ENCODE results near the gene POP7.

The POP7 gene

GRCh38 chr7:100679129-100679926 lies 26.6 kb upstream of the POP7 start:
- DNase-seq (ENCODE audit: low read depth in 2 of 2), result no peak

DNA sequence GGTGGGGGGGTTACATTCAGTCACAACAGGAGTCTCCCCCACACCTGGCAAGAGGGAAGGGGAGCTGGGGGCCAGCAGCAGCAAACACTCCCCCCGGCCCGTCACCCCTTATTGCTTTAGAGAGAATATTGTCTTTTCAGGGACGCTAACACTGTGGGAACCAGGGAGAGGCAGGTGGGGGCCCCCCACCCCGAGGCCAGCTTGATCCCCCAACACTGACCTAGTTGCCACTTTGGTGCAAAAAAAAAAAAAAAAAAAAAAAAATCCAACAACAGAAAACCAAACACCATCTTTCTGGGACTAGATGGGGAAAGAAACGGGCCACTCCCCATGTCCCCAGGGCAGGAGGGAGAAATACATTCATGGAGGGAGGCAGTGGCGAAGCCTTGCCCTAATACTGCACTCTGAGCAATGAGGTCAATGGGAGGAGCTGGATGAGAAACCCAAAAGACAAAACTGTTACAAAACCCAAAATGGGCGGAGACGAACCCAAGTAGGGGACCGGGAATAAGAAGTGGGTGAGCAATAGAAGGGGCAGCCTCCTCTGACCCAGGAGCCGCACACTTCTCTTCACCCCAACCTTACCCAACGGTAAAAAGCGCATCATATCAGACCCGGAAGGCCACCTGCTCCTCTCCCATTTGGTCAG lies 25.9 kb upstream of the POP7 start:
- DNase-seq (ENCODE audit: low read depth in 2 of 2), result no peak

DNA sequence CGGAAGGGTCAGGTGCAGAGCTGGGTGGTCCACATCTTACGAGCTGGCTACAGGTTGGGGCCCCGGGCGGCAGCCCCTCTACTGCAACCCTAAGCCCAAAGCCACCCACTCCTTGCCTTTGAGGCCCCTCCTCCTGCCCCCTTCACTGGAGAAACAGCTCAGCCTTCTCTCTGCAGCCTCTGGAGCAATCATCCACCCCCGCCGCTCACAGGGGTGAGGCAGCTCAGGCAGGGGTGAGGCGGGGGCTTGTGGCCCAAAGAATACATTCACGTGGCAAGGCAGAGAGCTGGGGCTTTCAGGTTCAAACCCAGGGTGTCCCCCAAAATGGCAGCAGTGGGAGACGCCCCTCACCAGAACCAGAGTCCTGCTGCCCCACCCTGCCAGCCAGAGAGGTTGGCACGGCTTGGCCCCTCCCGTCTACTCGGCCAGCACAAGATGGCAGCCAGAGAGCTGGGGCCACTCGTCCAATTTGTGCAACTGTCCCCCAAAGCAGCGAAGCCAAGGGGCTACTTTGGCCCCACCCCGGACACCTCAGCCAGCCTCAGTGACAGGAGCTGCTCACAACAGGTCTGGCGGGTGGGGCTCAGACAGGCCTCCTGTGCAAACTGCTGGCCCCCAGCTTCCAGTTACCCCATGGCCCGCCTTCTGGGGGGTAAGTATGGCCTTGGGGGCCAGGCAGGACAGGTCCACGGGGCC lies 25.2 kb upstream of the POP7 start:
- DNase-seq (ENCODE audit: low read depth in 2 of 2), result no peak

DNA sequence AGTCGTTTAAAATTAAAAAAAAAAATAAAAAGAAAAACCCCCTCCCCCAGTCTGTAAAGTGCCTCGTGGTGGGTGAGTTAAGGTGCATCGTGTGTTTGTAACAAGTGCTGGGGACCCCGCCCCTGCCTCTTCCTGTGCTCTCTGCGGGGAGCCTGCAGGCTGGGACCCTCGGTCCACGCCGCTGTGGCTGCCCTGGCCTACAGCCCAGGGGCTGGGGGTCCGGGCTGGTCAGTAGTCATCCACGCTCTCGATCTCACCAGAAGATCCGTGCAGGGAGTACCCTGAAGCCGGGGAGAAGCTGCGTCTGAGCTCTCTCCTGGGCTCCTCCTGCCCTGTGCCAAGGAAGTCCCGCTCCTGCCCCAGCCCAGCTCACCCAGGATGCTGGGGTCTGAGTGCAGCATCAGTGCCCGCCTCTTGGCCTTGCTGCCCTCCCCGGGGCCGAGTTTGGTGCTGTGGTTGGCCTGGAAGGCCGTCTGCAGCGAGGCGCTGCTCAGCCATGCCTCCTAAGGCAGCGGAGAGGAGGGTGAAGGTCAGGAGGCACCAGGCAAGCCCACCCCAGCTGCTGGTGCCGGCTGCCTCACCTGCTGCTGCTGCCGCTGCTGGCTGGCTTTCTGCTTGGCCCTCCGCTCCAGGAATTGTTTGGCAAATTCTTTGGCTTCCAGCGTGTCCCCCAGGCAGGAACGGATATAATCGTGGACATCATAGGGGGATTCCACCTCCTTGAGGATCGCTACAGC lies 24.3 kb upstream of the POP7 start:
- no peak for DNase-seq (ENCODE audit: low read depth in 2 of 2)

GRCh38 chr7:100682228-100682741 lies 23.6 kb upstream of the POP7 start:
- no peak for DNase-seq (ENCODE audit: low read depth in 2 of 2)

- no peak for DNase-seq (ENCODE audit: low read depth in 2 of 2)
Observed at GRCh38 chr7:100682991-100683658, 22.8 kb upstream of the POP7 start.

DNA sequence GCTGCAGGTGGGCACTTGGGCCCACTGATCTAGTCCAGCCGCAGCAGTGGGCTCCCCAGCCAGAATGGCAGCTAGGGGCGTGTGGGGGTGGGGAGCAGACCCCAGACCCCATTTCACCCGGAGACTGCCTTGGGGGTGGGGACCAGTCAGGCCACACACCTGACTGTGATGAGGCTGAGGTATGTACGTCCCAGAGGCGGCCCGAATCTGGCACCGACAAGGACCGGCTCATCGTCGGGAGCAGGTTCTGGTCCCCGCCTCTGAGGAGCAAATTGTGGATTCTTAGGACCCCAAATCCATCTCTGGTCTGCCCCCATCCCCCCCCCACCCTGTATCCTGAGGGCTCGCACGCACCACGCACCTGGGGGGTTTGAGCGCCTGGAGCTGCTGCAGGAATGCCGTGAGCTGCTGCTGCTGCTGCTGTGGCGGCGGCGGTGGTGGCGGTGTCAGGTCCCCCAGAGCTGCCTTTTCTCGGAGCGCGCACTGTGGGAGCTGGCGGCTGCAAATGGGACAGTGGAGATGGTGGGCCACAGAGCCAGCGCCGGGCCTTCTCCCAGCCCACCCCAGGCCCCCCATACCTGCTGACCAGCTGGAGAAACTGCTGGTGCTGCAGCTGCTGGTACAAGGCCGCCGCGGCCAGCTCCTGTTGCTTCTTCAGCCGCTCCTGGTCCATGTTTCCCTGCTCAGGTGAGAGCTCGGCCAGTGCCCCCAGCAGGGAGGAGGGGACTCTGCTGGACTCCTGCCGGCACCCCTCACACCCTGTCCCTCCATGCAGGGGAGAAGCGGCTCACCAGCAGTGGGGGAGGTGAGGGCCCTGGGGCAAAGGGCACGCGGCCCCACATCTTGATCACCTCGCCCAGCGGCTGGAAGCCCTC lies 22.0 kb upstream of the POP7 start:
- DNase-seq (ENCODE audit: low read depth in 2 of 2), result no peak

DNA sequence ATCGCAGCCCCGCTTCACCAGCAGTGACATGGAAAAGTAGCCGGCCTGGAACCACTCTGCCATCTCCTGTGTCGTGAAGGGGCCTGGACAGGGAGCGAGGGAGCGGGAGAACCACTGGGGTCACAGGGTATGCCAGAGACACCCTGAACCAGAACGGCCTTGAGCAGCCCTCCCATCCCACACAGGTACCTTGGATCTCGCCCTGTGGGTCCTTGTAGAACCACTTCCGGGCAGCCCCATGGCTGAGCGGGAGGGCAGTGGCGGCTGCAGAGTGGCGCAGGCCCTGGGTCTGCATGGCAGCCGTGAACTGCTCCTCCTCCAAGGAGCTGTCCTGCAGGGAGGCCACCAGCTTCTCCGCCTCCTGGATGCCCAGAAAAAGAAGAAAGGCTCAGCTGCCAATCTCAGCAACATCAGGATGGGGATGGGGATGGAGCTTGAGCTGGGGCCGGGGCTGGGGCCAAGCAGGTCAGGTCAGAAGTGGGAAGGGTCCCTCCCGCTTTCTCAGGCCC lies 21.3 kb upstream of the POP7 start:
- no peak for DNase-seq (ENCODE audit: low read depth in 2 of 2)

GRCh38 chr7:100685049-100685605 lies 20.8 kb upstream of the POP7 start:
- DNase-seq (ENCODE audit: low read depth in 2 of 2), result no peak

DNA sequence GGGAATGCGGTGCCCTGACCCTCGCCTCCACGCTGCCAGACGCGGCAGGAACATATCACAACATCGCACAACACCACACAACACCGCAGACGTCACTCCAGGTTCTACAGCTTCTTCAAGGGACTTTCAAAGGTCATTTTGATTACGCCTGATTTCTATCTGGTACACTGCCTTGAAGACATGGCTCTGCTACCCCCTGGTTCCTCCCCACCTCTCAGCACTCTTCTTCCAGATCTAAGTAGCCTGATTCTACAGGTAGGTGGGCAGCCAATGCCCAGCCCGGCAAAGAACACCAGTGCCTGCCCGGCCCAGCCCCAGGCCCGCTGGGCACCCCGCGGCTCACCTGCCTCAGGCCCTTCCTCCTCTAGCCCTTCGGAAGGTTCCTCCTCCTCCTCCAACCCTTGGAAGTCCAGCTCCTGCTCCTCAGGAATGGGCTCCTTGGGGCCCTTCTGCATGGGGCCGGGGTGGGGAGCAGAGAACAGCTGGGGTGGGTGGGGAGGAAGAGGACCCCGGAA lies 20.2 kb upstream of the POP7 start:
- DNase-seq (ENCODE audit: low read depth in 2 of 2), result no peak

DNA sequence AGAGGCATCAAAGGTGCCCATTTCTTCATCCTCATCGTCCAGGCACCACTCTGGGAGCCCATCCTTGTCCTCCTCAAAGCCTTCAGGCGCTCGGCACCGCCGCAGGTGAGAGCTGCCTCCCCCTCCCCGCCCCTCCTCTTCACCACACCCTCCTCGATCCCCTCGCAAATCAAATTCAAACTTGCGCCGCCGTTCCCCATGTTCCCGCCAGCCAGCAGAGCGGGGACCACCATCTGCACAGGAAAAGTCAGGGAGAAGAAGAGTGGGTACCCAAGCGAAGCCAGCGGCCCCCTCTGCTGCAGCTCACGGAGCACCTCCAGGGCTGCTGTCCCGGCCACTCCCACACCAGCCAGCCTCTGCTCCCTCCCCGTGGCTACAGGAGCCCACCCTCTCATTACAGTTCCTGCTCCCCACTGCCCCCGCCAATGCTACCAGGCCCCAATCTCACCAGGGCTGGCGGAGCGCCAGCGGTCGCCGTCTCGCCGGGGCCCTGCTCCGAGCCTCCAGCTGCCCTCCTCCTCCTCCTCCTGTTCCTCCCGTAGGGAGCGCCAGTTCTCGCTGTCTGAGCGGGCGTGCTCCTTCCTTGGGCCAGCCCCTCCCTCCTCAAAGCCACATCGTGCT lies 19.6 kb upstream of the POP7 start:
- no peak for DNase-seq (ENCODE audit: low read depth in 2 of 2)

- no peak for DNase-seq (ENCODE audit: low read depth in 2 of 2)
Observed at GRCh38 chr7:100686822-100687211, 19.1 kb upstream of the POP7 start.

DNA sequence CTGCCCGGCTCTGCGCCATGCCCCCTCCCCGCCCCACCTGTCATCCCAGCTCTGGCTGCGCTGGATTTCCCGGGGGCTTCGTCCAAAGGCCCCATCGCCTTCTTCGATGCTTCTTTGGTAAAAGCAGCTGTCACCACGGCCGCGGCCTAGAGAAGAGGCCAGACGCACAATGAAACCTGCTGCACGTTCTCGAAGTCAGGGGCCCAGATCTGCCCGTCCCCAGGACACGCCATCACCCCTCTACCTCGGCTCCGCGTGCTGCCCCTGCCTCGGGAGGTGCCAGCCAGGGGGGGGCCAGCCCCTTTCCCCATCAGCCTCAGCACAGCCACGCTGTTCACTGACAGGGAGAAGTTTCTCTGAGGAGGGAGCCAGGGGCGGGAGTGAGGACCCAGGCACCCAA lies 18.7 kb upstream of the POP7 start:
- DNase-seq (ENCODE audit: low read depth in 2 of 2), result no peak

DNA sequence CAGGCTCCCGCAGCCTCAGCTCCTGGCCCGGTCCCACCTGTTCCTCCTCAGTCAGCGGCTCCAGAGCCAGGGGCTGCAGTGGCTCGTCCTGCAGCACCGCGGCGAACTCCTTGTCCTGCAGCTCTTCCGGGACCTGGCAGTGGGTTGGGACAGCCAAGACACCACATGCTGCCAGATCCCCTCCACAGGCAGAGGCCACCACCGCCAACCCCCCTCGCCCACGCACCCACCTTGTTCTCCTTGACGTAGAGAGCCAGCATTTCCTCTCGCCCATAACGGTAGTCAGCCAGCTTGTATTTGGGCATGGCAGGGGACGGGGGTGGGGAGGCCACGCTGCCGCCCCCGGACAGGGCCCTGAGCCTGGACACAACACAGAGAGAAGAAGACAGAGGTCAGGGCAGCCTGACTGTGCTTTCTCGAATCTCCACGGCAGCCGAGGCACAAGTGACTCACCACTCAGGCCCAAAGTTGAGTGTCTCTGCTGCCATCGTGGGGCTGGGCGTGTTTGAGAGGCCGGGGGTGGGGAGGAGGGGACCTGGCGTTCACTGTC lies 18.1 kb upstream of the POP7 start:
- DNase-seq (ENCODE audit: low read depth in 2 of 2), result no peak

DNA sequence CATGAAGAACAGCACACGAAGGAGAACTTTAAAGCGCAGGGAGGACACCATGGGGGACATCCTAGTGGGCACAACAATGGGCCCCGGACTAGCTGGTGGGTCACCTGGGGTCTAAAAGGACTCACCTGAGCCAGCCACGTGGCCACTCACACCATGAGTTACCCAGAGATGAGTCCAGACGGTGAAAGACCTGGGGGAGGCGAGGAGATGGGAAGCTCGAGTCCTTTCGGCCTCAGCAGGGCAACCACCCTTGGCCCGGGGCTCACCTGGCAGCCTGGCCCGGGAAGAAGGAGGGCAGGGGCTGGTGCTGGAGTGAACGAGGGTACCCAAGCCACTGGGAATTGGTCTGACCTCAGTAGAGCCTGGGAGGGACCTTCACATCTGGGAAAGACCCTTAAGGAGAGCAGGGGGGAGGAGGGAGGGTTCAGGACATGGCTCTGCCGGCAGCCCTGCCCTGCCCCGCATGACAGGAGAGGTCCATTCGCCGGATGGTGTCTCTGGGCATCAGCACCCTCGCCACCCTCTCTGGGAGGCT lies 17.5 kb upstream of the POP7 start:
- no peak for DNase-seq (ENCODE audit: low read depth in 2 of 2)

GRCh38 chr7:100689230-100690135 lies 16.4 kb upstream of the POP7 start:
- DNase-seq (ENCODE audit: low read depth in 2 of 2), result no peak
